RWPE1 (cell line): Measurements from ENCODE around the gene COPE.
"Not testable (repeated sequence)": the region's sequence is repeated elsewhere in the genome, so short reads cannot be mapped to it uniquely, and the experiment has no call there.

ENCODE experiments used
- CTCF ChIA-PET: fragments of 350-600 bp; sonication (Branson Sonifier 250); formaldehyde crosslinking; extraction: SDS; loops from one replicate; lab custom pipeline; 2021; lab: Yijun Ruan, JAX
- POLR2A ChIA-PET: fragments of 400-600 bp; formaldehyde crosslinking; extraction: SDS; loops from one replicate; lab custom pipeline; 2020; ENCODE audit warnings: antibody characterized with exemption; ENCODE audit not compliant: low non-redundant PET; lab: Yijun Ruan, JAX
- DNase-seq: peaks from one replicate; pipeline ENCODE4 v3.0.0; 2012; ENCODE audit warnings: low spot score
- H3K27ac ChIP-seq: fragments of 450-650 bp; 2 replicates; pipeline ENCODE4 v1.5.1; 2017
- CTCF ChIP-seq: fragments of 450-650 bp; conservative IDR thresholded peaks from 2 replicates; pipeline ENCODE4 v1.5.1; 2017; ENCODE audit warnings: low read depth, mild to moderate bottlenecking

COPE gene

GRCh38 chr19:18905513-18906236 lies 13.5 kb downstream of the COPE start:
- H3K27ac ChIP-seq: peak overlapping the region; percentile 23
- POLR2A ChIA-PET: no interaction called here
- no peak for TF ChIP-seq CTCF
- CTCF ChIA-PET: no interaction called here
- DNase-seq: no peak

GRCh38 chr19:18905058-18905456 lies 14.1 kb downstream of the COPE start:
- TF ChIP-seq CTCF: no peak
- POLR2A ChIA-PET: no interaction called here
- no peak for DNase-seq
- CTCF ChIA-PET: no interaction called here
- H3K27ac ChIP-seq: peak overlapping the region; percentile 23; the same call in 1 of the 2 replicates

GRCh38 chr19:18904334-18905057 lies 14.7 kb downstream of the COPE start:
- DNase-seq: no peak
- no peak for TF ChIP-seq CTCF
- CTCF ChIA-PET: no interaction called here
- H3K27ac ChIP-seq: peak overlapping the region; percentile 9
- POLR2A ChIA-PET: no interaction called here

- no peak for TF ChIP-seq CTCF
- peak overlapping the region; percentile 9 for H3K27ac ChIP-seq
- CTCF ChIA-PET: interaction anchor here (0.6 to 0.7 kb wide), 2 partner anchors 28 to 420 kb away, joined by 3 to 4 read pairs; no protein-coding TSS in a partner anchor
- POLR2A ChIA-PET: no interaction called here
- DNase-seq: no peak
Measured at GRCh38 chr19:18903156-18904037, 15.8 kb downstream of the COPE start.

GRCh38 chr19:18902519-18902918 lies 16.7 kb downstream of the COPE start:
- POLR2A ChIA-PET, DNase-seq, CTCF ChIA-PET: not testable (repeated sequence)
- H3K27ac ChIP-seq: peak overlapping the region; percentile 9; the same call in 1 of the 2 replicates

GRCh38 chr19:18901491-18901890 lies 17.7 kb downstream of the COPE start:
- ChIA-PET POLR2A (no interaction called here), CTCF (no interaction called here)
- H3K27ac ChIP-seq: peak overlapping the region; percentile 5
- no peak for DNase-seq
- TF ChIP-seq CTCF: no peak
